ENCODE data around the gene TTC31.

The TTC31 gene

DNA sequence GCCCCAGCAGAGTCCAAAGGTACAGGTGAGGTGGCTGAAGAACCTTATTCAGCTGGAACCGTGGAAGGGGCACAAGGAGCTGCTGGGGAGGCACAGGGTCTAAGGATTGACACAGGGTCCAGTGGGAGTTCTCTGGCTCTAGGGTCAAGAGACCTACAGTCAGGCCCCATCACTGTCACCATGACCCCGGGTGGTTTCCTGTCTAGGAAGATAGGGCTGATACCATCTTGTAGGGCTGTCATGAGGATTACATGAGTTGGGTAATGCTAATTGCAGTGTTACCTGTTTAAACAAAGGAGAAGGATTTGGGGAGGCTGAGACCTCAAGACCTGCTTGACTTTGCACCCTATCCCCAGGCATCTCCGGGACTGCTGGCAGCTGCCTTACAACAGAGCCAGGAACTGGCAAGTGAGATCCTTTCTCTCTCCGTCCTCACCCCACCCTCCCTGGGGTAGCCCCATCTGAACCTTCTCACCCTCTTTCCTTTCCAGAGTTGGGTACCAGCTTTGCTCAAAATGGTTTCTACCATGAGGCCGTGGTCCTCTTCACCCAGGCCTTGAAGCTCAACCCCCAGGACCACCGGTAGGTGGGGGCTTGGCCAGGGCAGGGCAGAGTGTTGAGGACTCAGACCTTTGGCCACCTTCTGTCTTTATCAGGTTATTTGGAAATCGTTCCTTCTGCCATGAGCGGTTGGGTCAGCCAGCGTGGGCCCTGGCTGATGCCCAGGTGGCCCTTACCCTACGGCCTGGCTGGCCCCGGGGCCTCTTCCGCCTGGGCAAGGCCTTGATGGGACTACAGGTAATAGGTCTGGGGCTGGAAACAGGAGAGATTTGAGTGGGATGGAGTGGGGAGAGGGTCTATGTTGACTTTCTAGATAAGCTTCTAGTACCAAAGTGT lies 9.0 kb downstream of the TTC31 start:
- Mint-ChIP-seq H3K4me1 (no peaks in the 10 kb centered on the region), H3K4me3 (no peak overlapping the region), H3K9me3 (no peaks in the 10 kb centered on the region), H3K27ac (no peak overlapping the region), H3K36me3 (ENCODE audit: low read depth) (peaks cover 54% of the 10 kb centered on the region), H3K27me3 (ENCODE audit: low read depth, poor library complexity) (peaks cover 26% of the 10 kb centered on the region)
- TF ChIP-seq, protein P1, sequence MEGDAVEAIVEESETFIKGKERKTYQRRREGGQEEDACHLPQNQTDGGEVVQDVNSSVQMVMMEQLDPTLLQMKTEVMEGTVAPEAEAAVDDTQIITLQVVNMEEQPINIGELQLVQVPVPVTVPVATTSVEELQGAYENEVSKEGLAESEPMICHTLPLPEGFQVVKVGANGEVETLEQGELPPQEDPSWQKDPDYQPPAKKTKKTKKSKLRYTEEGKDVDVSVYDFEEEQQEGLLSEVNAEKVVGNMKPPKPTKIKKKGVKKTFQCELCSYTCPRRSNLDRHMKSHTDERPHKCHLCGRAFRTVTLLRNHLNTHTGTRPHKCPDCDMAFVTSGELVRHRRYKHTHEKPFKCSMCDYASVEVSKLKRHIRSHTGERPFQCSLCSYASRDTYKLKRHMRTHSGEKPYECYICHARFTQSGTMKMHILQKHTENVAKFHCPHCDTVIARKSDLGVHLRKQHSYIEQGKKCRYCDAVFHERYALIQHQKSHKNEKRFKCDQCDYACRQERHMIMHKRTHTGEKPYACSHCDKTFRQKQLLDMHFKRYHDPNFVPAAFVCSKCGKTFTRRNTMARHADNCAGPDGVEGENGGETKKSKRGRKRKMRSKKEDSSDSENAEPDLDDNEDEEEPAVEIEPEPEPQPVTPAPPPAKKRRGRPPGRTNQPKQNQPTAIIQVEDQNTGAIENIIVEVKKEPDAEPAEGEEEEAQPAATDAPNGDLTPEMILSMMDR (IDR thresholded peaks at IDR 0.05) = no peak
- no peak for DNase-seq

DNA sequence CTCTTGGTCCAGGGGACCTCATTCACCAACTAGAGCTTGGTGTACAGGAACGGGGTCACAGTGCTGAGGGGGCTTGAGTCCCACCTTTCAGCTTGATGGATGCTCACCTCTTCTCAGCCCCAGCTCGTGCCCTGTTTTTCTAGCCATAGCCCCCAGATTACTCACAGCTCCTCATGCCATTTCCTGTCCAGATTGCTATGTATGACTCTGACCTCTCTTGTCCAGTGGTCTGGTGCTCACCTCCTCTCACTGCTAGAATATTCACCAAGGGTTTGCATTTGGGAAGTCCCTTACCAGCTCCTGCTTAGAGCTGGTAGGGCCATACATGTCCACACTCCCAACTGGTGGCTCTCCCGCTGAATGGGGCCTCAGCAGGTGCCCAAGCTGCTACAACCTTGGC lies 10.7 kb downstream of the TTC31 start:
- peaks cover 53% of the 10 kb centered on the region for H3K36me3 Mint-ChIP-seq (ENCODE audit: low read depth)
- peaks cover 13% of the 10 kb centered on the region for H3K4me1 Mint-ChIP-seq
- H3K27me3 Mint-ChIP-seq (ENCODE audit: low read depth, poor library complexity) = peaks cover 42% of the 10 kb centered on the region
- no peaks in the 10 kb centered on the region for H3K9me3 Mint-ChIP-seq
- H3K4me3 Mint-ChIP-seq = no peak overlapping the region
- DNase-seq = no peak
- TF ChIP-seq, protein P1 (IDR thresholded peaks at IDR 0.05) = no peak
- H3K27ac Mint-ChIP-seq = no peak overlapping the region

DNA sequence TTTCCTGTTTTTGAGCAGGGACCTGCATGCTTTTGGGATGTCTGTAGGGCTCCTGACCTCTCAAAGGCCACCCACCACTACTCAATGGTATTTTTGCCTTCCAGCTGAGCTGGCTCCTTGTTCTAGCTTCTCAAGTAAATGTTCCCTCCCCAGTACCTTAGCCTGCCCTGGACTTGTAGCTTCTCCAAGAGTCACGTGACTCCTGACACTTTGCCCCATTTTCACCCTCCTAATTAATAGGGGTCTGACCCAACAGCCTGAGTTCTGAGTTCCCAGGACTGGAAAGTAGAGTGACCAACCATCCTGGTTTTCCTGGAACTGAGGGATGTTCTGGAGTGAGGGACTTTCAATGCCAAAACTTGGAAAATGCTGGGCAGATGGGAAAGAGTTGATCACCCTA lies 12.6 kb downstream of the TTC31 start:
- Mint-ChIP-seq H3K4me1 (peaks cover 28% of the 10 kb centered on the region), H3K27me3 (ENCODE audit: low read depth, poor library complexity) (peaks cover 61% of the 10 kb centered on the region), H3K4me3 (no peak overlapping the region), H3K36me3 (ENCODE audit: low read depth) (peaks cover 42% of the 10 kb centered on the region), H3K9me3 (no peaks in the 10 kb centered on the region), H3K27ac (no peak overlapping the region)
- TF ChIP-seq, protein P1 (IDR thresholded peaks at IDR 0.05) = no peak
- no peak for DNase-seq

DNA sequence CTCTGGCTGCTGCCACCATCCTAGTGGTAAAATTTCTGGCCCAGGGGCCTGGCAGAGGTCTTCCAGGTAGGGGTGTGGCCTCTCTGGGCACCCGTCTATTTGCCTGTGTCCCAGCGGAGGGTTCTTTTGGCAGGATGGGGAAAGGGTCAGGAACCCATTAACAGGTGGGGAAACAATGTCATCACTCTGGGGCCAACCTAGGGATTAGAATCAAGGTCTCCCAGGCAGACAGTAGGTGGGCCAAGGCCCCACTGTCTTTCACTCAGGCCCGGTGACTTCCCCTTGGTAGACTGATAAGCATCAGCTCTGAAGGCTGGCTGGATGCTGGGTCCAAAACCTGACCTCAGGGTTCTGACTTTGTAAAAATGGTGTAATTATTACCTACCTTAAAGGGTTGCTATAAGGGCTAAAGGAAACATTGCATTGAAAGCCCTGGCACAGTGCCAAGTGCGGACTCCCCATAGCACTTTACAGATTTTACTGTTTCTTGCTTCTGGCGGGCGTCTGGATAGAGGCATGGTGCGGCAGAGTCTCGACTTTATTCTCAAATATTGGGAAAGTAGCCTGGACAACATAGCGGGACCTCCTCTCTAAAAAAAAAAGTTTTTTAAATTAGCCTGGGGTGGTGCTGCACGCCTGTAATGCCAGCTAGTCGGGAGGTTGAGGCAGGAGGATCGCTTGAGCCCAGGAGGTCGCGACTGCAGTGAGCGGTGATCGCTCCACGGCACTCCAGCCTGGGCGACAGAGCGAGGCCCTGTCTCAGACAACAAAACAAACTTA lies 14.3 kb downstream of the TTC31 start:
- peaks cover 45% of the 10 kb centered on the region for H3K4me1 Mint-ChIP-seq
- no peak overlapping the region for H3K27ac Mint-ChIP-seq
- H3K36me3 Mint-ChIP-seq (ENCODE audit: low read depth) = peaks cover 24% of the 10 kb centered on the region
- no peak for DNase-seq
- peaks cover 79% of the 10 kb centered on the region for H3K27me3 Mint-ChIP-seq (ENCODE audit: low read depth, poor library complexity)
- H3K4me3 Mint-ChIP-seq = peak overlapping the region; percentile 89
- TF ChIP-seq, protein P1 (IDR thresholded peaks at IDR 0.05) = no peak
- no peaks in the 10 kb centered on the region for H3K9me3 Mint-ChIP-seq

DNA sequence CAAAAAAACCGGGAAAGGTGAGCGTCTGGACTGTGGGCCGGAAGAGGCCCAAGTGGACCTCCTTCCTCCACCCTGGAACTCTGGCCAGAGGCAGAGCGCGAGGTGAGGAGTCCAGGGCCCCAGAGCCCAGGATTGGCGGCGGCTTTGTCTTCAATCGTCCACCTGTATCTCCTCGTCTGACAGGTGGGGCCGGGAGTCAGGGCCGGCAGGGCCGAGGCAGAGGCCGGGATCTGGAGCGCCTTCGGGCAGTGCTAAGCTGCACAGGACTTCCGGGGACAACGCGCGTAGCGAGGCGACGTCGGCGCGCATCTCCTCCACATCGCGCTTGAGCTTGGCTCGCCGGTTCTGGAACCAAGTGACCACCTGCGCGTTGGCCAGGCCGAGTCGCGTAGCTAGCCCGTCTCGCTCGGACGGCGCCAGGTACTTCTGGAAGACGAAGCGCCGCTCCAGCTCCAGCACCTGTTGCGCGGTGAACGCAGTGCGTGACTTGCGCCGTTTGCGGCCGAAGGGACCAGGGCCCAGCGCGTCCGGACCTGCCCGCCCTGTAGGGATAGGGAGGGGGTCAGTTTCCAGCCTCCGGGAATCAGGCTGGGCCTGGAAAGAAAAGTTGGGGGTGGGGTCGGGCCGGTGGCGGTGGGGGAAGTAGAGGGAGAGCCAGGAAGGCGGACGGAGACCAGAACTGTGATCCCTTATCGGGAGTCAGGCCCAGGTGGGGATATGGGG lies 15.1 kb downstream of the TTC31 start:
- Mint-ChIP-seq H3K9me3 (no peaks in the 10 kb centered on the region), H3K36me3 (ENCODE audit: low read depth) (peaks cover 21% of the 10 kb centered on the region), H3K27ac (no peak overlapping the region), H3K4me3 (peak overlapping the region; percentile 89), H3K27me3 (ENCODE audit: low read depth, poor library complexity) (peaks cover 86% of the 10 kb centered on the region), H3K4me1 (peaks cover 52% of the 10 kb centered on the region)
- TF ChIP-seq, protein P1 (IDR thresholded peaks at IDR 0.05) = no peak
- DNase-seq = peak; percentile 41

Data from nephron progenitor cell (in vitro differentiated cells).